SK-N-SH (cell line): ENCODE measurements around the gene VOPP1. TPM values are rescaled to one million over a fixed set of nuclear protein-coding genes. Genes with fewer than 3 reads are reported as not detected.

Experiments used
- CTCF ChIA-PET: fragments of 300-600, 350-600 bp; formaldehyde crosslinking; extraction: SDS; loops from one replicate; lab custom pipeline; 2021; lab: Yijun Ruan, JAX
- POLR2A ChIA-PET: fragments of 350-600 bp; sonication (Branson Sonifier 250); formaldehyde crosslinking; extraction: SDS; loops from one replicate; lab custom pipeline; 2020; ENCODE audit warnings: antibody characterized with exemption, inconsistent platforms; lab: Yijun Ruan, JAX
- DNase-seq: peaks from one replicate; pipeline ENCODE4 v3.0.0; 2012
- H2AFZ ChIP-seq: fragments of 200-600 bp; sonication (generic); 2 replicates; pipeline ENCODE4 v1.8.1; 2016; ENCODE audit warnings: antibody characterized with exemption, mild to moderate bottlenecking, low read depth
- H3F3A ChIP-seq: fragments of 200-600 bp; sonication (generic); replicated peaks from 2 replicates; pipeline ENCODE3; 2016; ENCODE audit warnings: antibody characterized with exemption, mild to moderate bottlenecking; ENCODE audit not compliant: insufficient read depth
- H3K27ac ChIP-seq, 2 experiments: fragments of 200-500 bp in 1 of 2; fragments of 200-600 bp in 1 of 2; sonication (Bioruptor generic) in 1 of 2; sonication (generic), shearing (Covaris generic) in 1 of 2; 2 replicates each; pipeline versions ENCODE4 v1.5.1 to v1.6.1; 2014 to 2016; ENCODE audit warnings: low read depth in 2 of 2, inconsistent platforms in 1 of 2, low read length in 1 of 2, mild to moderate bottlenecking in 1 of 2, mixed read lengths in 1 of 2
- H3K27me3 ChIP-seq: fragments of 200-600 bp; sonication (generic), shearing (Covaris generic); 2 replicates; pipeline ENCODE4 v1.6.1; 2016; ENCODE audit warnings: mixed run types; ENCODE audit not compliant: insufficient read depth
- H3K36me3 ChIP-seq, 2 experiments: fragments of 200-500 bp in 1 of 2; fragments of 200-600 bp in 1 of 2; sonication (Bioruptor generic) in 1 of 2; sonication (generic) in 1 of 2; replicated peaks in 1 of 2; 2 replicates each; pipeline versions ENCODE3 to v1.5.1; 2014 to 2016; ENCODE audit warnings: low read length in 1 of 2, mild to moderate bottlenecking in 1 of 2; ENCODE audit not compliant: insufficient read depth in 2 of 2, control insufficient read depth in 1 of 2
- H3K4me1 ChIP-seq, 2 experiments: fragments of 200-500 bp in 1 of 2; fragments of 200-600 bp in 1 of 2; sonication (Bioruptor generic) in 1 of 2; sonication (generic), shearing (Covaris generic) in 1 of 2; 2 replicates each; pipeline versions ENCODE4 v1.5.1 to v1.6.1; 2014 to 2016; ENCODE audit warnings: low read depth in 1 of 2, low read length in 1 of 2, mixed run types in 1 of 2; ENCODE audit not compliant: insufficient read depth in 2 of 2, control insufficient read depth in 1 of 2
- H3K4me2 ChIP-seq: fragments of 200-600 bp; sonication (generic), shearing (Covaris generic); 2 replicates; pipeline ENCODE4 v1.6.1; 2017; ENCODE audit warnings: mixed run types
- H3K4me3 ChIP-seq, 2 experiments: fragments of 200-500 bp in 1 of 2; fragments of 200-600 bp in 1 of 2; sonication (Bioruptor generic) in 1 of 2; sonication (generic), shearing (Covaris generic) in 1 of 2; 2 replicates each; pipeline versions ENCODE4 v1.5.1 to v1.8.1; 2014 to 2016; ENCODE audit warnings: low read depth in 2 of 2, inconsistent platforms in 1 of 2, low read length in 1 of 2, mild to moderate bottlenecking in 1 of 2, mixed read lengths in 1 of 2, moderate library complexity in 1 of 2
- H3K79me2 ChIP-seq: fragments of 200-600 bp; sonication (generic); 2 replicates; pipeline ENCODE4 v1.8.1; 2017; ENCODE audit warnings: mild to moderate bottlenecking; ENCODE audit not compliant: insufficient read depth
- H3K9ac ChIP-seq: fragments of 200-600 bp; sonication (generic); 2 replicates; pipeline ENCODE4 v1.6.1; 2017; ENCODE audit warnings: mixed run types
- H3K9me2 ChIP-seq: fragments of 200-600 bp; sonication (generic); 2 replicates; pipeline ENCODE4 v1.6.1; 2017; ENCODE audit warnings: mixed run types
- H3K9me3 ChIP-seq: fragments of 200-600 bp; sonication (generic); 2 replicates; pipeline ENCODE4 v1.6.1; 2017; ENCODE audit warnings: mixed run types, mild to moderate bottlenecking, moderate library complexity
- H4K20me1 ChIP-seq: fragments of 200-600 bp; sonication (generic); 2 replicates; pipeline ENCODE4 v1.6.1; 2017; ENCODE audit warnings: mild to moderate bottlenecking, mixed run types; ENCODE audit not compliant: insufficient read depth
- CHD2 ChIP-seq: fragments of 150-350 bp; IDR thresholded peaks from 2 replicates; pipeline ENCODE4 v1.6.1; 2018; ENCODE audit warnings: low read length; ENCODE audit not compliant: partially characterized antibody
- IRF3 ChIP-seq: fragments of 150-350 bp; IDR thresholded peaks from 2 replicates; pipeline ENCODE4 v1.6.1; 2016; ENCODE audit warnings: mild to moderate bottlenecking, low read depth, low read length
- MAX ChIP-seq: IDR thresholded peaks from 2 replicates; pipeline ENCODE4 v1.4.0; 2012; ENCODE audit warnings: low read depth
- MEF2A ChIP-seq: IDR thresholded peaks from 2 replicates; pipeline ENCODE4 v1.4.0; 2012; ENCODE audit warnings: low read depth, borderline replicate concordance
- NFIC ChIP-seq: IDR thresholded peaks from 2 replicates; pipeline ENCODE4 v1.4.0; 2012; ENCODE audit warnings: borderline replicate concordance
- RCOR1 ChIP-seq: fragments of 150-350 bp; IDR thresholded peaks from 2 replicates; pipeline ENCODE4 v1.6.1; 2017; ENCODE audit warnings: antibody characterized with exemption, low read length
- REST ChIP-seq: IDR thresholded peaks from 2 replicates; pipeline ENCODE4 v1.6.1; 2012; ENCODE audit warnings: mild to moderate bottlenecking, low read depth, low read length, moderate library complexity
- TAF1 ChIP-seq: IDR thresholded peaks from 2 replicates; pipeline ENCODE4 v1.6.1; 2012; ENCODE audit warnings: low read depth, mild to moderate bottlenecking, low read length, moderate library complexity, borderline replicate concordance
- TEAD4 ChIP-seq: IDR thresholded peaks from 2 replicates; pipeline ENCODE4 v1.4.0; 2012; ENCODE audit warnings: mild to moderate bottlenecking, borderline replicate concordance; ENCODE audit not compliant: insufficient read depth
- USF1 ChIP-seq: IDR thresholded peaks from 2 replicates; pipeline ENCODE4 v1.4.0; 2012; ENCODE audit warnings: low read depth, borderline replicate concordance
- ZBTB33 ChIP-seq: IDR thresholded peaks from 2 replicates; pipeline ENCODE4 v1.4.0; 2012; ENCODE audit warnings: low read depth, borderline replicate concordance
- WGBS: methylation state at CpG from one replicate; pipeline ENCODE4 v1.1.6; 2017; ENCODE audit warnings: low lambda C conversion rate; 5-methylcytosine and 5-hydroxymethylcytosine counted together
- polyA plus RNA-seq, 3 experiments: library from polyadenylated mRNA; depleted of rRNA; stranded (reverse); fragments of >200 nt; gene quantifications; 2 replicates each; pipeline ENCODE4 v1.2.3, GENCODE V29; 2012

The VOPP1 gene
- polyA plus RNA-seq, 1 of the 3 experiments (the other 2 are of a cell fraction) = 69.5 TPM

GRCh38 chr7:55483046-55483445, 89.3 kb downstream of the VOPP1 start:
- peaks cover 15% of the 10 kb centered on the region for H3F3A ChIP-seq
- no peak overlapping the region for H3K4me3 ChIP-seq
- no peak overlapping the region for H3K9ac ChIP-seq
- no peaks in the 10 kb centered on the region for H3K9me3 ChIP-seq
- no peak for DNase-seq
- peaks cover 3 to 30% of the 10 kb centered on the region in 2 experiments for H3K36me3 ChIP-seq
- no peaks in the 10 kb centered on the region for H3K27me3 ChIP-seq
- H2AFZ ChIP-seq = no peak overlapping the region
- H3K4me1 ChIP-seq = peaks cover 0 to 3% of the 10 kb centered on the region in 2 experiments; a peak in 1 of 4 replicates
- WGBS = 92% methylated on average over 6 of the region's 6 CpGs
- peaks cover 17% of the 10 kb centered on the region for H4K20me1 ChIP-seq
- H3K27ac ChIP-seq = no peak overlapping the region
- CTCF ChIA-PET = interaction anchor here (0.7 to 0.8 kb wide), 2 partner anchors 8 to 38 kb away, joined by 3 read pairs; no protein-coding TSS in a partner anchor
- H3K4me2 ChIP-seq = no peak overlapping the region
- no peaks in the 10 kb centered on the region for H3K9me2 ChIP-seq
- POLR2A ChIA-PET = no interaction called here
- H3K79me2 ChIP-seq = peaks cover 36% of the 10 kb centered on the region; the same call in 1 of the 2 replicates
- no peak for TF ChIP-seq MEF2A
- no peak for TF ChIP-seq IRF3
- TF ChIP-seq ZBTB33 = no peak
- no peak for TF ChIP-seq TAF1
- no peak for TF ChIP-seq NFIC
- TF ChIP-seq REST = no peak

- no peak overlapping the region for H3K4me2 ChIP-seq
- TF ChIP-seq USF1 (no peak), NFIC (no peak), CHD2 (no peak), ZBTB33 (no peak), RCOR1 (no peak), TEAD4 (no peak), MAX (no peak)
- no peaks in the 10 kb centered on the region for H3K9me3 ChIP-seq
- peaks cover 33% of the 10 kb centered on the region for H4K20me1 ChIP-seq
- no peak overlapping the region for H3K9ac ChIP-seq
- POLR2A ChIA-PET = no interaction called here
- peaks cover 0 to 3% of the 10 kb centered on the region in 2 experiments; a peak in 1 of 4 replicates for H3K4me1 ChIP-seq
- H3K9me2 ChIP-seq = no peaks in the 10 kb centered on the region
- H3K27me3 ChIP-seq = no peaks in the 10 kb centered on the region
- CTCF ChIA-PET = interaction anchor here (1.0 kb wide), 1 partner anchor 226 kb away, joined by 4 read pairs; no protein-coding TSS in a partner anchor
- peaks cover 32% of the 10 kb centered on the region; the same call in 1 of the 2 replicates for H3K79me2 ChIP-seq
- peaks cover 15% of the 10 kb centered on the region for H3F3A ChIP-seq
- H3K4me3 ChIP-seq = no peak overlapping the region
- no peak overlapping the region for H2AFZ ChIP-seq
- H3K27ac ChIP-seq = no peak overlapping the region
- DNase-seq = no peak
- H3K36me3 ChIP-seq = peaks cover 6 to 31% of the 10 kb centered on the region in 2 experiments
- WGBS = 100% methylated on average over 2 of the region's 2 CpGs
Measured at GRCh38 chr7:55481155-55481554, 91.1 kb downstream of the VOPP1 start.
